GM23248 (cell line): ENCODE measurements around the gene P2RX3. TPM values are rescaled to one million over a fixed set of nuclear protein-coding genes. Genes with fewer than 3 reads are reported as not detected.
A peak's percentile ranks its signal among the peaks of the same experiment; 100 is the strongest.

Source experiments
- DNase-seq: peaks from one replicate; pipeline ENCODE4 v3.0.0-alpha.2; 2015
- H2AFZ ChIP-seq: fragments of 200-600 bp; sonication (generic); 2 replicates; pipeline ENCODE4 v1.6.1; 2016; ENCODE audit warnings: antibody characterized with exemption
- H3F3A ChIP-seq: fragments of 200-600 bp; sonication (generic); 2 replicates; pipeline ENCODE4 v1.6.1; 2016; ENCODE audit warnings: mild to moderate bottlenecking, antibody characterized with exemption, mixed run types; ENCODE audit not compliant: insufficient read depth
- H3K27ac ChIP-seq: fragments of 200-600 bp; sonication (generic); 2 replicates; pipeline ENCODE4 v1.5.1; 2016; ENCODE audit warnings: mild to moderate bottlenecking
- H3K27me3 ChIP-seq: fragments of 200-600 bp; sonication (generic); replicated peaks from 2 replicates; pipeline ENCODE4 v1.6.1; 2016; ENCODE audit warnings: mild to moderate bottlenecking; ENCODE audit not compliant: insufficient read depth
- H3K36me3 ChIP-seq: fragments of 200-600 bp; sonication (generic); 2 replicates; pipeline ENCODE4 v1.6.1; 2016; ENCODE audit warnings: low read depth, mild to moderate bottlenecking
- H3K4me1 ChIP-seq: fragments of 200-600 bp; sonication (generic); 2 replicates; pipeline ENCODE4 v1.6.1; 2016; ENCODE audit warnings: mild to moderate bottlenecking; ENCODE audit not compliant: insufficient read depth
- H3K4me2 ChIP-seq: fragments of 200-600 bp; sonication (generic); one replicate; pipeline ENCODE4 v1.6.1; 2016; ENCODE audit warnings: mild to moderate bottlenecking; ENCODE audit not compliant: unreplicated experiment
- H3K4me3 ChIP-seq: fragments of 200-600 bp; sonication (generic); 2 replicates; pipeline ENCODE4 v1.5.1; 2016; ENCODE audit warnings: mild to moderate bottlenecking
- H3K79me2 ChIP-seq: fragments of 200-600 bp; sonication (generic); 2 replicates; pipeline ENCODE4 v1.6.1; 2016; ENCODE audit warnings: mild to moderate bottlenecking; ENCODE audit not compliant: insufficient read depth
- H3K9ac ChIP-seq: fragments of 200-600 bp; sonication (generic); 2 replicates; pipeline ENCODE4 v1.6.1; 2016; ENCODE audit warnings: mild to moderate bottlenecking
- H3K9me2 ChIP-seq: fragments of 200-600 bp; sonication (generic); 2 replicates; pipeline ENCODE4 v1.6.1; 2016; ENCODE audit warnings: mixed run types, mild to moderate bottlenecking, moderate library complexity; ENCODE audit not compliant: insufficient read depth
- H3K9me3 ChIP-seq: fragments of 200-600 bp; sonication (generic); one replicate; pipeline ENCODE4 v1.6.1; 2017; ENCODE audit warnings: low read depth
- H4K20me1 ChIP-seq: fragments of 200-600 bp; sonication (generic); 2 replicates; pipeline ENCODE4 v1.6.0; 2016; ENCODE audit not compliant: insufficient read depth
- EZH2 ChIP-seq: fragments of 200-600 bp; sonication (generic); IDR thresholded peaks from 2 replicates; pipeline ENCODE4 v1.6.1; 2018; ENCODE audit warnings: antibody characterized with exemption, mild to moderate bottlenecking; ENCODE audit not compliant: insufficient read depth, poor library complexity, severe bottlenecking
- EZH2phosphoT487 ChIP-seq: fragments of 200-600 bp; sonication (generic); IDR thresholded peaks from 2 replicates; pipeline ENCODE4 v1.6.1; 2018; ENCODE audit warnings: antibody characterized with exemption, moderate library complexity, mild to moderate bottlenecking, low read depth; ENCODE audit not compliant: insufficient read depth
- WGBS, 2 experiments: methylation state at CpG; one replicate each; pipeline ENCODE4 v1.1.6; 2015 to 2017; ENCODE audit warnings: low lambda C conversion rate in 2 of 2, low coverage in 1 of 2; ENCODE audit errors: missing lambda C conversion rate in 2 of 2; 5-methylcytosine and 5-hydroxymethylcytosine counted together
- in situ Hi-C: fragments of 300-500 bp; cut with MboI; formaldehyde crosslinking; loops from 2 replicates; pipeline ENCODE4 v1.15.0; 2020
- polyA plus RNA-seq: library from polyadenylated mRNA; unstranded; fragments of >200 nt; fragmentation: Nextera tagmentation; extraction: Ambion mirVana; gene quantifications from 2 replicates; pipeline ENCODE4 v1.2.1, GENCODE V29; 2016
- total RNA-seq: library from RNA; depleted of rRNA; stranded (reverse); fragments of >200 nt; shearing (Covaris generic); gene quantifications from 2 replicates; pipeline ENCODE4 v1.2.3, GENCODE V29; 2014

Gene P2RX3
- total and polyA plus RNA-seq, 2 experiments from 2014 or later, result 0.10 TPM; not detected in 1

DNA sequence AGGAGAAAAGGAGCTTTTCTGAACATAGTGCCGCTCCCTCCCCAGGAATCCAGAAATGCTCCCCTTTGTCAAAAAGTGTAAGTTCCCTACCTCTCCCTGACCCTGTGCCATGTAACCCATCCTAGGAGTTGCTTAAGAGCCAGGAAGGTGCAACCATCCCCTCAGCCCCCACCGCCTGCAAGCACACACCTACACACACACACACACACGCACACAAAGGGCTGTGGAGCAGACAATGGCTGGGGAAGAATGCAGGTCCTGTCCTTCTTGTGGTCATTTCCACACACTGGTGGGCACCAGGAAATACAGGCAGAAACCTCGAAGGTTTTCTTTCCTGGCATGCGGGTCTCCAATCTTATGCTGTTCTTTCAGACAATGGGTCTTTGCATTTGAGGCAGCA, 1.2 kb downstream of the P2RX3 start:
- Histone ChIP-seq H3K4me1 (peaks cover 12% of the 10 kb centered on the region), H3K36me3 (no peaks in the 10 kb centered on the region), H2AFZ (no peak overlapping the region), H3K27me3 (no peaks in the 10 kb centered on the region), H3K9me2 (no peaks in the 10 kb centered on the region), H3K9me3 (no peaks in the 10 kb centered on the region), H4K20me1 (no peaks in the 10 kb centered on the region), H3K4me3 (no peak overlapping the region), H3K4me2 (no peak overlapping the region), H3F3A (no peaks in the 10 kb centered on the region), H3K27ac (no peak overlapping the region), H3K9ac (no peak overlapping the region), H3K79me2 (peaks cover 23% of the 10 kb centered on the region)
- no peak for DNase-seq
- 92 to 93% methylated on average over 5 of the region's 5 CpGs for WGBS, 2 experiments
- in situ Hi-C loops, result no loop called here
- no peak for TF ChIP-seq EZH2
- no peak for TF ChIP-seq EZH2phosphoT487

DNA sequence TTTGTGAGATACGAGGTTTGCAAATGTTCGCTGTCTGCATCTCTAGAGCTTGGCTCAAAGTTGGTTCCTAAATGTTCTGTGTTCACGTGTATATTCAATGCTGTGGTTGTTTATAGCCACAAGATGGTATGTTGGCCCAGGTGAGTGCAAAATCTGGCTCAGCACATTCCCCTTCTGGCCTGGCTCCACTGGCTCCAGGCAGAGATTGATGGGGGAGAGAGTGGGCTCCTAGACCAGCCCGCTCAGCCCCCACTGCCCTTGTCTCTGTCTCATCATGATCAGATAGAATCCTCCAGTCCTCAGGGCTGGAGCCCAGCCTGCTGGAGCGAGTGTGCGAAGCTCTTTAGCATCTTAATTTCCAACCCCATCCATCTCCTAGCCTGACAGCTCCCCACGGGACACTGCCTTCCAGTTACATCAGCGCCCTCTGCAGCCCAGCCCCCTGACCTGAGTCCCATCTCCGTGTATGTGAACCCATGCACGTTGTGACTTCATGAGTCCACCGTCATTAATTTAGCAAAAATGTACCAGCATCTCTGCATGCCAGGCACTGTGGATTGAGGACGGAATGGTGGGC, 2.0 kb downstream of the P2RX3 start:
- peak; percentile 35 for DNase-seq
- peaks cover 15% of the 10 kb centered on the region for H3K79me2 ChIP-seq
- no peaks in the 10 kb centered on the region for H4K20me1 ChIP-seq
- WGBS, 2 experiments, result 29 to 31% methylated on average over 12 of the region's 12 CpGs
- H3K4me2 ChIP-seq, result no peak overlapping the region
- no peak overlapping the region for H3K9ac ChIP-seq
- TF ChIP-seq EZH2phosphoT487, result no peak
- TF ChIP-seq EZH2, result no peak
- no peak overlapping the region for H2AFZ ChIP-seq
- no peak overlapping the region for H3K4me3 ChIP-seq
- H3F3A ChIP-seq, result no peaks in the 10 kb centered on the region
- no peaks in the 10 kb centered on the region for H3K9me2 ChIP-seq
- no peaks in the 10 kb centered on the region for H3K27me3 ChIP-seq
- no peaks in the 10 kb centered on the region for H3K9me3 ChIP-seq
- in situ Hi-C loops, result no loop called here
- no peak overlapping the region for H3K27ac ChIP-seq
- peaks cover 5% of the 10 kb centered on the region; the same call in 1 of the 2 replicates for H3K4me1 ChIP-seq
- no peaks in the 10 kb centered on the region for H3K36me3 ChIP-seq

DNA sequence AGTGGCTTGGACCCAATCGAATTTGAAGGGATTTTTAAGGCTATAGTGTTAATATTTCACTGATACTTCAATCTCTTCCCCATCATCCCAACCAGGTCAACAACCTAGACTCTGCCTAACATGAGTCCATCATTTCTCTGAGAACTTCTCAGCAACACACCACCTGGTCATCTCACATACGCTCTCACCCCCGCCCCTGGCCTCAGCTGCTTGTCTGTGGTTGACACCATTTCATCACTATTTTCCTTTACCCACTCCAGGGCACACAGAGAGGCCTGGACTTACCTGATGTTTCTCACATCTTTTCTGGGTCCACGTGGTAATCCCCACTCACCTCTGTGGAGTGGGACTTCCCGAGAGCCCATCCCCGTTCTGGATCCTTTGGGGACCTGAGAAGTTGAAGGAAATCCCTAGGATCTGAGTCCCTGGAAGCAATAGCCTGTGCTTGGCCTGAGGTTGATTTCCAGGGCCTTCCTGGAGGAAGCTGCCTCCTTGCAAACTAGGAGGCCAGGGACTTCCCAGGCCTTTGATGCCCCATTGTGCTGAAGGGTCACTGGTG, 3.2 kb downstream of the P2RX3 start:
- no peak overlapping the region for H3K27ac ChIP-seq
- WGBS, 2 experiments, result 72 to 77% methylated on average over 6 of the region's 6 CpGs
- in situ Hi-C loops, result no loop called here

DNA sequence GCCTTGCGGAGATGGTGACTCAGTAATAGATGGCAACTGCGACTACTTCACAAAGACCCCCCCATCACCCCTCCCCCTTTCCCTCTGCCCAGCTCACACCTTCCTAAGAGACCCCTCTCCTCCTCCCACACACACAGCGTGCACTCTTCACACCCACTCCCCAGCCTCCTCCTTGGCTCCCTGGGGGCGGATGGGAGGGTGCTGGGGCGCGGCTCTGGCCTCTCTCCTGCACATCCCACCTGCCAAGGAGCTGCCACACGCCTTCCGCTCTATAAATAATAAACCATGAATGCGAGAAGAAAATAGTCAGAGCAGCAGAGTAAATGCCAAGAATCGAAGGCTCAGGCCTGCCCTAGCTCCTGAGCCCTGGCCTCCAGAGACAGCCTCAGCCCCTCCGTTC, 4.5 kb downstream of the P2RX3 start:
- Histone ChIP-seq H3K9me2 (no peaks in the 10 kb centered on the region), H3K4me1 (no peaks in the 10 kb centered on the region), H2AFZ (no peak overlapping the region), H3K36me3 (no peaks in the 10 kb centered on the region), H3K4me3 (no peak overlapping the region), H3K9me3 (no peaks in the 10 kb centered on the region), H3F3A (no peaks in the 10 kb centered on the region), H3K27me3 (no peaks in the 10 kb centered on the region), H3K9ac (no peak overlapping the region), H3K4me2 (no peak overlapping the region), H3K79me2 (no peaks in the 10 kb centered on the region), H4K20me1 (no peaks in the 10 kb centered on the region), H3K27ac (no peak overlapping the region)
- WGBS, 2 experiments, result 84 to 85% methylated on average over 11 of the region's 11 CpGs
- TF ChIP-seq EZH2phosphoT487, result no peak
- no peak for TF ChIP-seq EZH2
- in situ Hi-C loops, result no loop called here
- no peak for DNase-seq

More for the DNA sequence above, 3.2 kb downstream of the P2RX3 start:
- Histone ChIP-seq H3K9me2 (no peaks in the 10 kb centered on the region), H3K4me2 (no peak overlapping the region), H3K4me1 (peaks cover 3% of the 10 kb centered on the region; the same call in 1 of the 2 replicates), H3K27me3 (no peaks in the 10 kb centered on the region), H3K9ac (no peak overlapping the region), H3K36me3 (no peaks in the 10 kb centered on the region), H2AFZ (no peak overlapping the region), H3K9me3 (no peaks in the 10 kb centered on the region), H3K4me3 (no peak overlapping the region), H4K20me1 (no peaks in the 10 kb centered on the region), H3K79me2 (peaks cover 6% of the 10 kb centered on the region), H3F3A (no peaks in the 10 kb centered on the region)
- no peak for TF ChIP-seq EZH2phosphoT487
- TF ChIP-seq EZH2, result no peak
- DNase-seq, result no peak

DNA sequence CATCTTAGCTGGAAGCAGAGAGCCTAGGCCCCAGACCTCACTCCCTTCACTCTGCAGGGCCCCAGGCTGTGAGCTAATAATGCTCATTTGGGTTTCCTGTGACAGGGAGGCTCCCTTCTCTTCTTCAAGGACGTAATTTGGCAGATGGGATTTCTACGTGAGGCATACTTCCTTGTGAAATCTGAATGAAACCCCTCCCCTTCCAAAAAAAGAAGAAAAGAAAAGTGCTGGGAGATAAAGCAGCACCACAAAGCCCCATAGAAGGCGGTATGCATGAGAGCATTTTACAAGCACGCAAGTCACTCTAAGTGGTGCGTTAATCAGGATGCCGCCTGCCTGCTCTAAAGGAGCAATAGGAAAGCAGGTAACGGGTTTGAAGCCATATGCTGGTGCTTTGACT, 5.7 kb downstream of the P2RX3 start:
- TF ChIP-seq EZH2 (no peak), EZH2phosphoT487 (no peak)
- H4K20me1 ChIP-seq, result no peaks in the 10 kb centered on the region
- H3K27ac ChIP-seq, result no peak overlapping the region
- H3K4me1 ChIP-seq, result no peaks in the 10 kb centered on the region
- no peak for DNase-seq
- H3K79me2 ChIP-seq, result no peaks in the 10 kb centered on the region
- no peaks in the 10 kb centered on the region for H3K36me3 ChIP-seq
- in situ Hi-C loops, result no loop called here
- H3K9me2 ChIP-seq, result no peaks in the 10 kb centered on the region
- 69 to 76% methylated on average over 7 of the region's 7 CpGs for WGBS, 2 experiments
- H3K27me3 ChIP-seq, result no peaks in the 10 kb centered on the region
- H3K9me3 ChIP-seq, result no peaks in the 10 kb centered on the region
- no peaks in the 10 kb centered on the region for H3F3A ChIP-seq
- H2AFZ ChIP-seq, result no peak overlapping the region
- no peak overlapping the region for H3K9ac ChIP-seq
- H3K4me3 ChIP-seq, result no peak overlapping the region
- no peak overlapping the region for H3K4me2 ChIP-seq
